HepG2 (cell line): ENCODE results near the gene KIFC1. TPM values are rescaled to one million over a fixed set of nuclear protein-coding genes. Genes with fewer than 3 reads are reported as not detected.

Experiments used
- ATAC-seq: fragments of 200-7000 bp; cut with Tn5 transposase; 3 replicates; pipeline ENCODE4 v1.9.1; 2020; ENCODE audit warnings: mild to moderate bottlenecking, moderate library complexity
- BruUV-seq: library from RNA; stranded (reverse); fragments of 400-500 nt; replicated peaks from 2 replicates; lab custom pipeline; 2021; lab: Mats Ljungman, UMichigan
- CTCF ChIA-PET: fragments of 300-600 bp; formaldehyde crosslinking; extraction: SDS; loops from one replicate; lab custom pipeline; 2021; ENCODE audit warnings: low total read pairs, inconsistent platforms, low intra/inter-chr PET ratio; lab: Yijun Ruan, JAX
- POLR2A ChIA-PET: fragments of 350-600 bp; sonication (Branson Sonifier 250); formaldehyde crosslinking; loops from one replicate; lab custom pipeline; 2020; ENCODE audit warnings: antibody characterized with exemption, inconsistent platforms; lab: Yijun Ruan, JAX
- DNase-seq: peaks from one replicate; pipeline ENCODE4 v3.0.0-alpha.2; 2015; ENCODE audit warnings: low spot score
- FAIRE-seq: peaks from 3 replicates; lab custom pipeline; 2011; peaks lifted over from hg19 to GRCh38; lab: Jason Lieb, UNC
- H2AFZ ChIP-seq: one replicate; pipeline ENCODE4 v1.6.1; 2011; ENCODE audit warnings: low read length, inconsistent platforms
- H3K27ac ChIP-seq: fragments of 300-600 bp; 3 replicates; pipeline ENCODE4 v1.8.0; 2011; ENCODE audit warnings: mixed run types, mild to moderate bottlenecking, mixed read lengths, low read length, inconsistent platforms; ENCODE audit not compliant: insufficient read depth; ENCODE audit errors: extremely low read length
- H3K27me3 ChIP-seq, 2 experiments: fragments of 200-600 bp in 1 of 2; 2 replicates in 1 of 2; 3 replicates in 1 of 2; pipeline versions ENCODE4 v1.6.0 to v1.8.0; 2011; ENCODE audit warnings: low read length in 2 of 2, mild to moderate bottlenecking in 2 of 2, moderate library complexity in 2 of 2, inconsistent platforms in 1 of 2; ENCODE audit not compliant: insufficient read depth in 2 of 2, control insufficient read depth in 1 of 2
- H3K36me3 ChIP-seq, 2 experiments: fragments of 200-600 bp in 1 of 2; replicated peaks in 1 of 2; 2 replicates in 1 of 2; 3 replicates in 1 of 2; pipeline versions ENCODE4 v1.5.1 to v1.8.0; 2011; ENCODE audit warnings: low read length in 2 of 2, inconsistent platforms in 1 of 2; ENCODE audit not compliant: insufficient read depth in 2 of 2, control insufficient read depth in 1 of 2
- H3K4me1 ChIP-seq: 2 replicates; pipeline ENCODE4 v1.5.1; 2012; ENCODE audit warnings: low read length, inconsistent platforms; ENCODE audit not compliant: insufficient read depth
- H3K4me2 ChIP-seq: 2 replicates; pipeline ENCODE4 v1.6.0; 2011; ENCODE audit warnings: low read depth, low read length, inconsistent platforms
- H3K4me3 ChIP-seq, 3 experiments: fragments of 200-600 bp in 1 of 3; sonication (generic), shearing (Covaris generic) in 1 of 3; replicated peaks in 1 of 3; 2 replicates each; pipeline ENCODE4 v1.5.1; 2011 to 2016; ENCODE audit warnings: low read length in 3 of 3, inconsistent platforms in 2 of 3, low read depth in 2 of 3, mild to moderate bottlenecking in 2 of 3, control low read depth in 1 of 3, mixed read lengths in 1 of 3; ENCODE audit not compliant: insufficient read depth in 1 of 3
- H3K79me2 ChIP-seq: one replicate; pipeline ENCODE4 v1.6.1; 2011; ENCODE audit warnings: low read length, inconsistent platforms; ENCODE audit not compliant: insufficient read depth
- H3K9ac ChIP-seq: 2 replicates; pipeline ENCODE4 v1.6.0; 2011; ENCODE audit warnings: mild to moderate bottlenecking, low read depth, low read length, inconsistent platforms; ENCODE audit not compliant: insufficient read depth
- H3K9me3 ChIP-seq: 2 replicates; pipeline ENCODE4 v1.5.1; 2012; ENCODE audit warnings: mild to moderate bottlenecking, low read length
- H4K20me1 ChIP-seq: 2 replicates; pipeline ENCODE4 v1.6.0; 2011; ENCODE audit warnings: inconsistent platforms, mild to moderate bottlenecking, low read length, moderate library complexity; ENCODE audit not compliant: insufficient read depth
- ARNTL ChIP-seq: sonication (generic); formaldehyde crosslinking; IDR thresholded peaks from 2 replicates; pipeline ENCODE4 v1.4.0; 2020; ENCODE audit warnings: mild to moderate bottlenecking, missing genetic modification reagents
- EEA1 ChIP-seq: sonication (generic); formaldehyde crosslinking; IDR thresholded peaks from 2 replicates; pipeline ENCODE4 v1.5.1; 2020; ENCODE audit warnings: mild to moderate bottlenecking, missing genetic modification reagents, borderline replicate concordance
- FOXA1 ChIP-seq, 2 experiments: fragments of 450-650 bp in 1 of 2; sonication (generic) in 1 of 2; formaldehyde crosslinking in 1 of 2; IDR thresholded peaks; 2 replicates each; pipeline versions ENCODE4 v1.4.0 to v1.6.1; 2016 to 2020; ENCODE audit warnings: missing genetic modification reagents in 1 of 2
- HMG20A ChIP-seq: IDR thresholded peaks from 2 replicates; pipeline ENCODE4 v1.6.1; 2016; ENCODE audit warnings: borderline replicate concordance
- KDM6A ChIP-seq: IDR thresholded peaks from 2 replicates; pipeline ENCODE4 v1.6.1; 2016; ENCODE audit warnings: low read depth
- SP4 ChIP-seq: sonication (generic); formaldehyde crosslinking; IDR thresholded peaks from 2 replicates; pipeline ENCODE4 v1.8.1; 2023; ENCODE audit warnings: mild to moderate bottlenecking, missing genetic modification reagents
- TCF12 ChIP-seq, 2 experiments: fragments of 450-650 bp in 1 of 2; sonication (generic) in 1 of 2; formaldehyde crosslinking in 1 of 2; IDR thresholded peaks; 2 replicates each; pipeline versions ENCODE4 v1.6.1 to v1.8.0; 2017 to 2022; ENCODE audit warnings: antibody characterized with exemption in 1 of 2, mild to moderate bottlenecking in 1 of 2, missing genetic modification reagents in 1 of 2, moderate library complexity in 1 of 2
- ZNF138 ChIP-seq: sonication (generic); formaldehyde crosslinking; IDR thresholded peaks from 2 replicates; pipeline ENCODE4 v1.5.0; 2020; ENCODE audit warnings: mild to moderate bottlenecking, low read depth, missing genetic modification reagents
- ZNF598 ChIP-seq: sonication (generic); formaldehyde crosslinking; IDR thresholded peaks from 2 replicates; pipeline ENCODE4 v1.5.1; 2020; ENCODE audit warnings: mild to moderate bottlenecking, missing genetic modification reagents, borderline replicate concordance
- ZNF775 ChIP-seq: sonication (generic); formaldehyde crosslinking; IDR thresholded peaks from 2 replicates; pipeline ENCODE4 v1.4.0; 2020; ENCODE audit warnings: missing genetic modification reagents, mild to moderate bottlenecking, moderate library complexity, borderline replicate concordance
- ZSCAN30 ChIP-seq: sonication (generic); formaldehyde crosslinking; IDR thresholded peaks from 2 replicates; pipeline ENCODE4 v1.5.0; 2020; ENCODE audit warnings: mild to moderate bottlenecking, missing genetic modification reagents
- WGBS: methylation state at CpG from one replicate; pipeline ENCODE4 v1.1.6; 2017; ENCODE audit warnings: low lambda C conversion rate; 5-methylcytosine and 5-hydroxymethylcytosine counted together
- in situ Hi-C: cut with HindIII; loops from 2 replicates; pipeline ENCODE4 v1.10.0; 2017; ENCODE audit warnings: low pct_unique_long_range_greater_than_20kb; ENCODE audit not compliant: extremely low pct_ligation_motif_present
- intact Hi-C: fragments of 100-400 bp; cut with micrococcal nuclease; formaldehyde crosslinking; loops from one replicate; pipeline ENCODE4 v1.10.0; 2022; ENCODE audit not compliant: unreplicated experiment
- polyA plus RNA-seq, 8 experiments: library from polyadenylated mRNA; depleted of rRNA in 3 of 8; stranded (reverse) in 7 of 8; unstranded in 1 of 8; fragments of >200 nt; fragmentation: Illumina TruSeq in 4 of 8; extraction: Trizol in 4 of 8; gene quantifications; 2 replicates each; pipeline versions ENCODE4 v1.2.1 to v1.2.3, GENCODE V29; 2011 to 2016; ENCODE audit warnings: low read depth in 4 of 8, missing spikeins in 1 of 8, mixed read lengths in 1 of 8; ENCODE audit not compliant: insufficient read depth in 1 of 8
- total RNA-seq, 5 experiments: library from RNA; depleted of rRNA; stranded (reverse); fragments of >200 nt; fragmentation: Illumina TruSeq; extraction: Trizol; gene quantifications; 2 replicates each; pipeline ENCODE4 v1.2.3, GENCODE V29; 2016; ENCODE audit warnings: low read depth in 1 of 5
- TF ChIP-seq, protein P1 (sequence below): sonication (generic); formaldehyde crosslinking; conservative IDR thresholded peaks from 2 replicates; pipeline ENCODE4 v1.8.0; 2022; ENCODE audit warnings: missing genetic modification reagents
- TF ChIP-seq, protein P2 (sequence below): sonication (generic); formaldehyde crosslinking; IDR thresholded peaks from 2 replicates; pipeline ENCODE4 v1.4.0; 2020; ENCODE audit warnings: low read depth, mild to moderate bottlenecking, missing genetic modification reagents
- TF ChIP-seq, protein P3 (sequence below): sonication (generic); formaldehyde crosslinking; IDR thresholded peaks from 2 replicates; pipeline ENCODE4 v1.4.0; 2020; ENCODE audit warnings: mild to moderate bottlenecking, missing genetic modification reagents
- TF ChIP-seq, protein P4 (sequence below): IDR thresholded peaks from 2 replicates; pipeline ENCODE4 v1.6.1; 2012; ENCODE audit warnings: low read length, improper control_type of control experiment

The KIFC1 gene
- total and polyA plus RNA-seq, 2 of the 13 experiments (the other 11 are each of a cell fraction or from before 2014, with no cell fraction given) = 25.0 to 45.5 TPM

DNA sequence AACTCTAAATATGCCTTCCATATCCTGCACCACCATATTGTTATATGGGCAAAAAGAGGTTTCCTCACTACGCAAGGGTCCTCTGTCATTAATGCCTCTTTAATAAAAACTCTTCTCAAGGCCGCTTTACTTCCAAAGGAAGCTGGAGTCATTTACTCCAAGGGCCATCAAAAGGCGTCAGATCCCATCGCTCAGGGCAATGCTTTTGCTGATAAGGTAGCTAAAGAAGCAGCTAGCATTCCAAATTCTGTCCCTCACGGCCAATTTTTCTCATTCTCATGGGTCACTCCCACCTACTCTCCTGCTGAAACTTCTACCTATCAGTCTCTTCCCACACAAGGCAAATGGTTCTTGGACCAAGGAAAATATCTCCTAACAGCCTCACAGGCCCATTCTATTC, 43.8 kb upstream of the KIFC1 start:
- TF ChIP-seq SP4 (CRISPR knock-in tag) (no peak), ZNF138 (CRISPR knock-in tag) (no peak), KDM6A (CRISPR knock-in tag) (no peak), EEA1 (CRISPR knock-in tag) (no peak), ZSCAN30 (CRISPR knock-in tag) (no peak), ZNF598 (CRISPR knock-in tag) (no peak), FOXA1 (IDR thresholded peaks at IDR 0.05) (no peak), FOXA1 (CRISPR knock-in tag; IDR thresholded peaks at IDR 0.05) (no peak), ZNF775 (CRISPR knock-in tag) (no peak), ARNTL (CRISPR knock-in tag) (no peak), HMG20A (CRISPR knock-in tag) (no peak), TCF12 (IDR thresholded peaks at IDR 0.05) (no peak), TCF12 (CRISPR knock-in tag; IDR thresholded peaks at IDR 0.05) (no peak)
- TF ChIP-seq, protein P1, sequence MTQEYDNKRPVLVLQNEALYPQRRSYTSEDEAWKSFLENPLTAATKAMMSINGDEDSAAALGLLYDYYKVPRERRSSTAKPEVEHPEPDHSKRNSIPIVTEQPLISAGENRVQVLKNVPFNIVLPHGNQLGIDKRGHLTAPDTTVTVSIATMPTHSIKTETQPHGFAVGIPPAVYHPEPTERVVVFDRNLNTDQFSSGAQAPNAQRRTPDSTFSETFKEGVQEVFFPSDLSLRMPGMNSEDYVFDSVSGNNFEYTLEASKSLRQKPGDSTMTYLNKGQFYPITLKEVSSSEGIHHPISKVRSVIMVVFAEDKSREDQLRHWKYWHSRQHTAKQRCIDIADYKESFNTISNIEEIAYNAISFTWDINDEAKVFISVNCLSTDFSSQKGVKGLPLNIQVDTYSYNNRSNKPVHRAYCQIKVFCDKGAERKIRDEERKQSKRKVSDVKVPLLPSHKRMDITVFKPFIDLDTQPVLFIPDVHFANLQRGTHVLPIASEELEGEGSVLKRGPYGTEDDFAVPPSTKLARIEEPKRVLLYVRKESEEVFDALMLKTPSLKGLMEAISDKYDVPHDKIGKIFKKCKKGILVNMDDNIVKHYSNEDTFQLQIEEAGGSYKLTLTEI (CRISPR knock-in tag) = no peak
- TF ChIP-seq, protein P2, sequence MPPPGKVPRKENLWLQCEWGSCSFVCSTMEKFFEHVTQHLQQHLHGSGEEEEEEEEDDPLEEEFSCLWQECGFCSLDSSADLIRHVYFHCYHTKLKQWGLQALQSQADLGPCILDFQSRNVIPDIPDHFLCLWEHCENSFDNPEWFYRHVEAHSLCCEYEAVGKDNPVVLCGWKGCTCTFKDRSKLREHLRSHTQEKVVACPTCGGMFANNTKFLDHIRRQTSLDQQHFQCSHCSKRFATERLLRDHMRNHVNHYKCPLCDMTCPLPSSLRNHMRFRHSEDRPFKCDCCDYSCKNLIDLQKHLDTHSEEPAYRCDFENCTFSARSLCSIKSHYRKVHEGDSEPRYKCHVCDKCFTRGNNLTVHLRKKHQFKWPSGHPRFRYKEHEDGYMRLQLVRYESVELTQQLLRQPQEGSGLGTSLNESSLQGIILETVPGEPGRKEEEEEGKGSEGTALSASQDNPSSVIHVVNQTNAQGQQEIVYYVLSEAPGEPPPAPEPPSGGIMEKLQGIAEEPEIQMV = no peak
- TF ChIP-seq, protein P3, sequence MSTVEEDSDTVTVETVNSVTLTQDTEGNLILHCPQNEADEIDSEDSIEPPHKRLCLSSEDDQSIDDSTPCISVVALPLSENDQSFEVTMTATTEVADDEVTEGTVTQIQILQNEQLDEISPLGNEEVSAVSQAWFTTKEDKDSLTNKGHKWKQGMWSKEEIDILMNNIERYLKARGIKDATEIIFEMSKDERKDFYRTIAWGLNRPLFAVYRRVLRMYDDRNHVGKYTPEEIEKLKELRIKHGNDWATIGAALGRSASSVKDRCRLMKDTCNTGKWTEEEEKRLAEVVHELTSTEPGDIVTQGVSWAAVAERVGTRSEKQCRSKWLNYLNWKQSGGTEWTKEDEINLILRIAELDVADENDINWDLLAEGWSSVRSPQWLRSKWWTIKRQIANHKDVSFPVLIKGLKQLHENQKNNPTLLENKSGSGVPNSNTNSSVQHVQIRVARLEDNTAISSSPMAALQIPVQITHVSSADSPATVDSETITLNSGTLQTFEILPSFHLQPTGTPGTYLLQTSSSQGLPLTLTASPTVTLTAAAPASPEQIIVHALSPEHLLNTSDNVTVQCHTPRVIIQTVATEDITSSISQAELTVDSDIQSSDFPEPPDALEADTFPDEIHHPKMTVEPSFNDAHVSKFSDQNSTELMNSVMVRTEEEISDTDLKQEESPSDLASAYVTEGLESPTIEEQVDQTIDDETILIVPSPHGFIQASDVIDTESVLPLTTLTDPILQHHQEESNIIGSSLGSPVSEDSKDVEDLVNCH (CRISPR knock-in tag) = no peak
- TF ChIP-seq, protein P4, sequence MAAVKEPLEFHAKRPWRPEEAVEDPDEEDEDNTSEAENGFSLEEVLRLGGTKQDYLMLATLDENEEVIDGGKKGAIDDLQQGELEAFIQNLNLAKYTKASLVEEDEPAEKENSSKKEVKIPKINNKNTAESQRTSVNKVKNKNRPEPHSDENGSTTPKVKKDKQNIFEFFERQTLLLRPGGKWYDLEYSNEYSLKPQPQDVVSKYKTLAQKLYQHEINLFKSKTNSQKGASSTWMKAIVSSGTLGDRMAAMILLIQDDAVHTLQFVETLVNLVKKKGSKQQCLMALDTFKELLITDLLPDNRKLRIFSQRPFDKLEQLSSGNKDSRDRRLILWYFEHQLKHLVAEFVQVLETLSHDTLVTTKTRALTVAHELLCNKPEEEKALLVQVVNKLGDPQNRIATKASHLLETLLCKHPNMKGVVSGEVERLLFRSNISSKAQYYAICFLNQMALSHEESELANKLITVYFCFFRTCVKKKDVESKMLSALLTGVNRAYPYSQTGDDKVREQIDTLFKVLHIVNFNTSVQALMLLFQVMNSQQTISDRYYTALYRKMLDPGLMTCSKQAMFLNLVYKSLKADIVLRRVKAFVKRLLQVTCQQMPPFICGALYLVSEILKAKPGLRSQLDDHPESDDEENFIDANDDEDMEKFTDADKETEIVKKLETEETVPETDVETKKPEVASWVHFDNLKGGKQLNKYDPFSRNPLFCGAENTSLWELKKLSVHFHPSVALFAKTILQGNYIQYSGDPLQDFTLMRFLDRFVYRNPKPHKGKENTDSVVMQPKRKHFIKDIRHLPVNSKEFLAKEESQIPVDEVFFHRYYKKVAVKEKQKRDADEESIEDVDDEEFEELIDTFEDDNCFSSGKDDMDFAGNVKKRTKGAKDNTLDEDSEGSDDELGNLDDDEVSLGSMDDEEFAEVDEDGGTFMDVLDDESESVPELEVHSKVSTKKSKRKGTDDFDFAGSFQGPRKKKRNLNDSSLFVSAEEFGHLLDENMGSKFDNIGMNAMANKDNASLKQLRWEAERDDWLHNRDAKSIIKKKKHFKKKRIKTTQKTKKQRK = no peak
- no peak overlapping the region for H3K9ac ChIP-seq
- 29% methylated on average over 5 of the region's 5 CpGs for WGBS
- H3K4me1 ChIP-seq = peaks cover 5% of the 10 kb centered on the region; the same call in 1 of the 2 replicates
- BruUV-seq = no TSS peak
- H3K36me3 ChIP-seq = no peaks in the 10 kb centered on the region
- intact Hi-C loops (no loop called here), in situ Hi-C loops (no loop called here)
- H3K9me3 ChIP-seq = no peaks in the 10 kb centered on the region
- H3K27ac ChIP-seq = no peak overlapping the region
- H3K4me2 ChIP-seq = no peak overlapping the region
- DNase-seq = no peak
- no peak overlapping the region for H2AFZ ChIP-seq
- H4K20me1 ChIP-seq = no peaks in the 10 kb centered on the region
- no peak for ATAC-seq
- ChIA-PET POLR2A (no interaction called here), CTCF (no interaction called here)
- peaks cover 0 to 48% of the 10 kb centered on the region in 2 experiments; a peak in 2 of 5 replicates for H3K27me3 ChIP-seq
- no peak for FAIRE-seq
- no peaks in the 10 kb centered on the region for H3K79me2 ChIP-seq
- no peak overlapping the region for H3K4me3 ChIP-seq
